Mucosa of rectum (tissue), 2 donors: ENCODE measurements around the gene ARHGAP31.

ENCODE experiments used
- H3K27ac ChIP-seq, 2 donors: one replicate each; pipeline ENCODE4 v1.7.0; 2013; ENCODE audit warnings: inconsistent platforms in 2 of 2, low read depth in 2 of 2, low read length in 2 of 2
- H3K27me3 ChIP-seq, 2 donors: one replicate each; pipeline ENCODE4 v1.7.0; 2013; ENCODE audit warnings: low read length in 2 of 2; ENCODE audit not compliant: control insufficient read depth in 2 of 2, insufficient read depth in 2 of 2
- H3K36me3 ChIP-seq, 2 donors: one replicate each; pipeline ENCODE4 v1.7.0; 2013; ENCODE audit warnings: low read length in 2 of 2; ENCODE audit not compliant: control insufficient read depth in 2 of 2, insufficient read depth in 2 of 2
- H3K4me1 ChIP-seq, 2 donors: one replicate each; pipeline ENCODE4 v1.7.0; 2013; ENCODE audit warnings: low read length in 2 of 2, mild to moderate bottlenecking in 1 of 2; ENCODE audit not compliant: control insufficient read depth in 2 of 2, insufficient read depth in 2 of 2
- H3K4me3 ChIP-seq, 2 donors: one replicate each; pipeline ENCODE4 v1.7.0; 2013; ENCODE audit warnings: low read length in 2 of 2
- H3K9ac ChIP-seq, 2 donors: one replicate each; pipeline ENCODE4 v1.7.0; 2013; ENCODE audit warnings: low read length in 2 of 2, low read depth in 1 of 2, mild to moderate bottlenecking in 1 of 2
- H3K9me3 ChIP-seq, 2 donors: one replicate each; pipeline ENCODE4 v1.7.0; 2013; ENCODE audit warnings: low read length in 2 of 2; ENCODE audit not compliant: control insufficient read depth in 2 of 2
- donor health status: healthy.
- donor health status: Normal muscosa, but diverticular disease.

The ARHGAP31 gene

GRCh38 chr3:119427669-119428068 lies 133.5 kb downstream of the ARHGAP31 start:
- Histone ChIP-seq H3K36me3 (peaks cover 29 to 32% of the 10 kb centered on the region in 2 donors), H3K4me3 (no peak overlapping the region), H3K9me3 (peaks cover 22 to 25% of the 10 kb centered on the region in 2 donors), H3K27ac (no peak overlapping the region), H3K27me3 (no peaks in the 10 kb centered on the region), H3K4me1 (no peaks in the 10 kb centered on the region), H3K9ac (no peak overlapping the region)

DNA sequence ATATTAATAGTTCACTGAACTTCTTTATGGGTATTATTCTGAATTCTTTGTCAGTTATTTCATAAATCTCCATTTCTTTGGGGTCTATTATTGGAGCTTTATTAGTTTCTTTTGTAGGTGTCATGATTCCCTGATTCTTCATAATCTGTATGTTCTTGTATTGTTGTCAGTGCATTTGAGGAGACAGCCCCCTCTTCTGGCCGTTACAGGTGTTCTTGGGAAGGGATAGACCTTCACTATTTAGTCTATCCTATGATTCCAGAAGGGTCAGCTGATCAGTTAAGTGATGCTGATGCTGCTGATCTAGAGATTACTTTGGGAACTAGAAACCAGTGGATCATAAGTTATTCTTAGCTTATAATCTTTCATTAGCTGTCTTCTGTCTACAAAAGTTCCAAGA lies 134.4 kb downstream of the ARHGAP31 start:
- no peaks in the 10 kb centered on the region for H3K4me1 ChIP-seq
- H3K9me3 ChIP-seq: peaks cover 22 to 25% of the 10 kb centered on the region in 2 donors
- no peaks in the 10 kb centered on the region for H3K27me3 ChIP-seq
- H3K27ac ChIP-seq: no peak overlapping the region
- no peak overlapping the region for H3K4me3 ChIP-seq
- H3K9ac ChIP-seq: no peak overlapping the region
- H3K36me3 ChIP-seq: peaks cover 30 to 40% of the 10 kb centered on the region in 2 donors

DNA sequence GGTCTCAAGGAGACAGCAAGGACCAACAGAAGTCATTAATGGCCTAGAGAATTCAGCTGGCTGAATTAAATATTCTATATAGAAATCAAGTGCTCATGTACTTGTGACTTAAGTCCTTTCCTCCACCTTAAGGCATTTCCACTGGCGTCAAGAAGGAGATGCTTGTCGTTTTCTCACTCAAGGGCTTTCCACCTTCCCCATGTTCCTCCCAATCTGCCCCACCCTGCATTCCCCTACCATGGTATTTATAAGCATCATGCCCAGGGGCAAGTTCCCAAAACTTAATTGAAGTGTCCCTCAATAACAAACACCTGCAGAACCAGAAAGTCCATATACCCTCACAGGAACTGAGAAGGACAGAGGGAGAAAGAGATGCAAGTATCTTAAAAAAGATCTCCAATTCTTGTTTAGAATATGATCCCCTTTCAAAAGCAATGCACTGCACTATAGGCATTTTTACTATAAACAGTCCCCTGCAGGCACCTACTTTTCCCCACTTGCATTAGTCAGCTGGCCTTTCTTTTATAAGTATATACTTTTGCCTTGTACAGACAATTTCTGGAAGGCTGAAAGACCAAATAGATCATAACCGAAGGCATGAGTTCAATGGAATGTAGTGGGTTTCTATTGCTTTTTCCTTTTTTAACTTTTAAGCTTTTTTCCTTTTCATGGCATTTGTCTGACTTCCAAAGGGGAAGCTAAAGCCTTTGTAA lies 139.6 kb downstream of the ARHGAP31 start:
- no peak overlapping the region for H3K4me3 ChIP-seq
- H3K27ac ChIP-seq: no peak overlapping the region
- no peaks in the 10 kb centered on the region for H3K27me3 ChIP-seq
- no peaks in the 10 kb centered on the region for H3K4me1 ChIP-seq
- peaks cover 79 to 84% of the 10 kb centered on the region in 2 donors for H3K36me3 ChIP-seq
- H3K9me3 ChIP-seq: peaks cover 0 to 9% of the 10 kb centered on the region in 2 donors
- no peak overlapping the region for H3K9ac ChIP-seq

- Histone ChIP-seq H3K4me3 (no peak overlapping the region), H3K36me3 (peaks cover 73 to 79% of the 10 kb centered on the region in 2 donors), H3K4me1 (no peaks in the 10 kb centered on the region), H3K9ac (no peak overlapping the region), H3K9me3 (peaks cover 0 to 6% of the 10 kb centered on the region in 2 donors), H3K27me3 (no peaks in the 10 kb centered on the region), H3K27ac (no peak overlapping the region)
Measured at GRCh38 chr3:119434703-119435102, 140.5 kb downstream of the ARHGAP31 start.

- no peaks in the 10 kb centered on the region for H3K4me1 ChIP-seq
- H3K36me3 ChIP-seq: peaks cover 62 to 71% of the 10 kb centered on the region in 2 donors
- H3K9me3 ChIP-seq: no peaks in the 10 kb centered on the region
Measured at GRCh38 chr3:119436977-119437376, 142.8 kb downstream of the ARHGAP31 start.

DNA sequence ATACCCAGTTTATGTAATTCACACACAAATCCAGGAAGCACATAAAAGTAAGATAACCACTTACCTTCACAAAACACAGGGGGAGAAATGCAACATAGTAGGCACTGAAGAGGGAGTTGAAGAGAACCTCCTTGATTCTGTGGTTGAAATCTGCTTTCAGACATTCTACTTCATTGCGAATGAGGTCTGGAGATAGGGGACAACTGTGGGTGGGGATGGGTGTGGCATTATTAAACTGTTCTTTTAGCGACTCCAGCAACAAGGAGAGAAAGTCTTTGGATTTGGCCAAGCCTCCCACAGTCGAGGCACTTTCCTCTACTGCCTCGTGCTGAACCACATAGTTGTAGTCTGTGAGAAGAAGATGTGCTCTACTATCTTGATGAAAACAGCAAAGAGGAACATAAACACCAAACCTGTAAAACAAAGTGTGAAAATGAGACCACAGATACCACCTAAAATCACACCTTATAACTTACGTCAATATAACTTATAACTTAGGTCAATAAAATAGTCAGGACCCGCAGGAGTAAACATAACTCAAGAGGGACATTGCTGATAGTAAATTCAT lies 143.6 kb downstream of the ARHGAP31 start:
- Histone ChIP-seq H3K4me1 (no peaks in the 10 kb centered on the region), H3K27ac (no peak overlapping the region), H3K27me3 (no peaks in the 10 kb centered on the region), H3K4me3 (no peak overlapping the region), H3K9ac (no peak overlapping the region), H3K9me3 (no peaks in the 10 kb centered on the region), H3K36me3 (peaks cover 60 to 71% of the 10 kb centered on the region in 2 donors)

More at GRCh38 chr3:119436977-119437376, 142.8 kb downstream of the ARHGAP31 start:
- Histone ChIP-seq H3K27me3 (no peaks in the 10 kb centered on the region), H3K4me3 (no peak overlapping the region), H3K9ac (no peak overlapping the region), H3K27ac (no peak overlapping the region)

- Histone ChIP-seq H3K36me3 (peaks cover 37 to 54% of the 10 kb centered on the region in 2 donors), H3K9me3 (no peaks in the 10 kb centered on the region), H3K4me3 (no peak overlapping the region), H3K9ac (no peak overlapping the region), H3K27me3 (no peaks in the 10 kb centered on the region), H3K27ac (no peak overlapping the region), H3K4me1 (no peaks in the 10 kb centered on the region)
Measured at GRCh38 chr3:119443179-119443578, 149.0 kb downstream of the ARHGAP31 start.

- H3K4me1 ChIP-seq: no peaks in the 10 kb centered on the region
- H3K9me3 ChIP-seq: no peaks in the 10 kb centered on the region
- no peak overlapping the region for H3K27ac ChIP-seq
- H3K36me3 ChIP-seq: peaks cover 49 to 56% of the 10 kb centered on the region in 2 donors
- no peak overlapping the region for H3K9ac ChIP-seq
- no peak overlapping the region for H3K4me3 ChIP-seq
- H3K27me3 ChIP-seq: no peaks in the 10 kb centered on the region
Measured at GRCh38 chr3:119444590-119444989, 150.4 kb downstream of the ARHGAP31 start.

GRCh38 chr3:119453822-119454221 lies 159.6 kb downstream of the ARHGAP31 start:
- H3K36me3 ChIP-seq: peaks cover 60 to 63% of the 10 kb centered on the region in 2 donors
- no peak overlapping the region for H3K27ac ChIP-seq
- H3K9ac ChIP-seq: no peak overlapping the region
- no peaks in the 10 kb centered on the region for H3K9me3 ChIP-seq
- H3K4me3 ChIP-seq: no peak overlapping the region
- no peaks in the 10 kb centered on the region for H3K4me1 ChIP-seq
- H3K27me3 ChIP-seq: no peaks in the 10 kb centered on the region

DNA sequence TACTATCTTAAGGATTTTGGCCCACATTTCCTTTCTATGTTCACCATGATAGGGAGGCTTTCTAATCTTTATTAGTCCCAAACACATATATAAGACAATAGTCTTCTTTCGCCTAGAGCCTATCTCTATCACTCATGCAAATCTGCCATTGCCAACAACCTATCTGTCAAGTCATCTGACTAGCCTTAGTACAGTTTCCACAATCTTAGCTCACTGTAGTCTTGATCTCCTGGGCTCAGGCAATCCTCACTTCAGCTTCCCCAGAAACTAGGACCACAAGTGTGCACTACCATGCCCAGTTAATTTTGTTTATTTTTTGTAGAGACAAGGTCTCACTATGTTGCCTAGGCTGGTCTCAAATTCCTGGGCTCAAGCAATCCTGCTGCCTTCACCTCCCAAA lies 162.3 kb downstream of the ARHGAP31 start:
- no peaks in the 10 kb centered on the region for H3K27me3 ChIP-seq
- no peaks in the 10 kb centered on the region for H3K9me3 ChIP-seq
- peaks cover 50 to 67% of the 10 kb centered on the region in 2 donors for H3K36me3 ChIP-seq
- H3K9ac ChIP-seq: no peak overlapping the region
- no peaks in the 10 kb centered on the region for H3K4me1 ChIP-seq
- H3K4me3 ChIP-seq: no peak overlapping the region
- H3K27ac ChIP-seq: no peak overlapping the region
